IMR-90 (cell line): ENCODE results near the gene TGFBI. TPM values are rescaled to one million over a fixed set of nuclear protein-coding genes. Genes with fewer than 3 reads are reported as not detected.
"Not testable (repeated sequence)": the region's sequence is repeated elsewhere in the genome, so short reads cannot be mapped to it uniquely, and the experiment has no call there.

Source experiments
- ATAC-seq: fragments of 200-7000 bp; cut with Tn5 transposase; 2 replicates; pipeline ENCODE4 v1.9.1; 2020; ENCODE audit warnings: low read depth, mild to moderate bottlenecking, moderate library complexity
- BruUV-seq: library from RNA; stranded (reverse); fragments of 400-500 nt; replicated peaks from 2 replicates; lab custom pipeline; 2021; lab: Mats Ljungman, UMichigan
- CTCF ChIA-PET: fragments of 300-600 bp; formaldehyde crosslinking; extraction: SDS; loops from one replicate; lab custom pipeline; 2021; ENCODE audit warnings: antibody characterized with exemption; lab: Yijun Ruan, JAX
- POLR2A ChIA-PET: fragments of 300-600 bp; sonication (Branson Sonifier 250); formaldehyde crosslinking; loops from one replicate; lab custom pipeline; 2022; ENCODE audit warnings: antibody characterized with exemption; ENCODE audit not compliant: unreplicated experiment; lab: Charles Lee
- DNase-seq: peaks from one replicate; pipeline ENCODE4 v3.0.0; 2013
- H2AFZ ChIP-seq: replicated peaks from 2 replicates; pipeline ENCODE3; 2013; ENCODE audit warnings: low read length, mild to moderate bottlenecking; ENCODE audit not compliant: poor library complexity
- H2AK5ac ChIP-seq: 2 replicates; pipeline ENCODE4 v1.6.1; 2013; ENCODE audit warnings: low read depth, low read length, inconsistent platforms
- H2AK9ac ChIP-seq: replicated peaks from 2 replicates; pipeline ENCODE3; 2013; ENCODE audit warnings: mild to moderate bottlenecking, low read depth, low read length, moderate library complexity; ENCODE audit not compliant: poor library complexity
- H2BK120ac ChIP-seq: 2 replicates; pipeline ENCODE4 v1.6.1; 2013; ENCODE audit warnings: low read depth, low read length, inconsistent platforms
- H2BK15ac ChIP-seq: 3 replicates; pipeline ENCODE4 v1.6.1; 2013; ENCODE audit warnings: low read depth, low read length, inconsistent platforms
- H2BK20ac ChIP-seq: 2 replicates; pipeline ENCODE4 v1.6.1; 2013; ENCODE audit warnings: low read depth, mild to moderate bottlenecking, inconsistent platforms, low read length, moderate library complexity
- H2BK5ac ChIP-seq: 2 replicates; pipeline ENCODE4 v1.6.1; 2013; ENCODE audit warnings: mild to moderate bottlenecking, low read depth, low read length, inconsistent platforms; ENCODE audit not compliant: poor library complexity, severe bottlenecking
- H3K14ac ChIP-seq: replicated peaks from 2 replicates; pipeline ENCODE4 v1.6.1; 2013; ENCODE audit warnings: low read depth, low read length, inconsistent platforms
- H3K18ac ChIP-seq: 2 replicates; pipeline ENCODE4 v1.6.1; 2013; ENCODE audit warnings: low read depth, low read length, control low read depth
- H3K23ac ChIP-seq: 2 replicates; pipeline ENCODE4 v1.6.1; 2013; ENCODE audit warnings: low read depth, low read length, inconsistent platforms
- H3K27ac ChIP-seq: 2 replicates; pipeline ENCODE4 v1.5.1; 2013; ENCODE audit warnings: mild to moderate bottlenecking, control low read depth, low read length; ENCODE audit not compliant: insufficient read depth
- H3K27me3 ChIP-seq: 2 replicates; pipeline ENCODE4 v1.6.1; 2013; ENCODE audit warnings: low read length; ENCODE audit not compliant: control insufficient read depth, insufficient read depth
- H3K36me3 ChIP-seq: 2 replicates; pipeline ENCODE4 v1.6.1; 2013; ENCODE audit warnings: low read length, mixed read lengths; ENCODE audit not compliant: control insufficient read depth, insufficient read depth
- H3K4ac ChIP-seq: 2 replicates; pipeline ENCODE4 v1.6.1; 2013; ENCODE audit warnings: low read depth, low read length, inconsistent platforms
- H3K4me1 ChIP-seq: 2 replicates; pipeline ENCODE4 v1.6.1; 2013; ENCODE audit warnings: low read length, mixed read lengths; ENCODE audit not compliant: control insufficient read depth, insufficient read depth
- H3K4me2 ChIP-seq: 2 replicates; pipeline ENCODE4 v1.6.1; 2013; ENCODE audit warnings: low read depth, mild to moderate bottlenecking, control low read depth, low read length, moderate library complexity
- H3K4me3 ChIP-seq: 2 replicates; pipeline ENCODE4 v1.5.1; 2013; ENCODE audit warnings: low read depth, mild to moderate bottlenecking, control low read depth, low read length, moderate library complexity; ENCODE audit not compliant: insufficient read depth
- H3K56ac ChIP-seq: 2 replicates; pipeline ENCODE4 v1.6.1; 2013; ENCODE audit warnings: low read length, inconsistent platforms; ENCODE audit not compliant: insufficient read depth; ENCODE audit errors: extremely low read depth
- H3K79me1 ChIP-seq, 2 experiments: 2 replicates each; pipeline ENCODE4 v1.6.1; 2013; ENCODE audit warnings: low read length in 2 of 2, inconsistent platforms in 1 of 2, low read depth in 1 of 2
- H3K9ac ChIP-seq: 2 replicates; pipeline ENCODE4 v1.6.1; 2013; ENCODE audit warnings: low read depth, low read length, control low read depth
- H3K9me1 ChIP-seq: 2 replicates; pipeline ENCODE4 v1.6.1; 2013; ENCODE audit warnings: low read length, inconsistent platforms; ENCODE audit not compliant: insufficient read depth
- H3K9me3 ChIP-seq: 2 replicates; pipeline ENCODE4 v1.6.1; 2013; ENCODE audit warnings: low read length; ENCODE audit not compliant: control insufficient read depth, insufficient read depth
- H4K20me1 ChIP-seq: 2 replicates; pipeline ENCODE4 v1.6.1; 2013; ENCODE audit warnings: low read length, inconsistent platforms; ENCODE audit not compliant: insufficient read depth
- H4K5ac ChIP-seq: 2 replicates; pipeline ENCODE4 v1.6.1; 2013; ENCODE audit warnings: mild to moderate bottlenecking, low read depth, low read length, control low read depth
- H4K8ac ChIP-seq, 2 experiments: 2 replicates each; pipeline ENCODE4 v1.6.1; 2013; ENCODE audit warnings: low read depth in 2 of 2, low read length in 2 of 2, control low read depth in 1 of 2, inconsistent platforms in 1 of 2
- H4K91ac ChIP-seq: 2 replicates; pipeline ENCODE4 v1.6.1; 2013; ENCODE audit warnings: low read depth, low read length, inconsistent platforms; ENCODE audit not compliant: insufficient read depth
- WGBS, 2 experiments: methylation state at CpG; one replicate each; pipeline versions ENCODE4 v1.1.5 to v1.1.7; 2013; ENCODE audit warnings: missing lambda C conversion rate in 2 of 2; ENCODE audit not compliant: insufficient read length in 1 of 2; ENCODE audit errors: extremely low coverage in 2 of 2; 5-methylcytosine and 5-hydroxymethylcytosine counted together
- dilution Hi-C: fragments of 300-500 bp; cut with HindIII; formaldehyde crosslinking; loops from one replicate; pipeline ENCODE4 v1.14.3; 2018; ENCODE audit warnings: low sequenced_read_pairs; ENCODE audit not compliant: unreplicated experiment
- in situ Hi-C: fragments of 300-500 bp; cut with MboI; formaldehyde crosslinking; loops from 3 replicates; pipeline ENCODE4 v1.14.3; 2019; ENCODE audit warnings: low sequenced_read_pairs, inconsistent platforms, mixed read lengths
- intact Hi-C: fragments of 100-400 bp; cut with micrococcal nuclease; formaldehyde crosslinking; loops from 2 replicates; pipeline ENCODE4 v1.10.0; 2022
- polyA plus RNA-seq, 3 experiments: library from polyadenylated mRNA; depleted of rRNA; stranded (reverse); fragments of >200 nt; gene quantifications; 2 replicates each; pipeline ENCODE4 v1.2.3, GENCODE V29; 2012; ENCODE audit warnings: low replicate concordance in 1 of 3
- total RNA-seq: library from RNA; depleted of rRNA; stranded (reverse); fragments of >200 nt; gene quantifications from 2 replicates; pipeline ENCODE4 v1.2.3, GENCODE V29; 2012

TGFBI gene
- total and polyA plus RNA-seq, 2 of the 4 experiments (the other 2 are of a cell fraction), result 618 to 1,551 TPM

DNA sequence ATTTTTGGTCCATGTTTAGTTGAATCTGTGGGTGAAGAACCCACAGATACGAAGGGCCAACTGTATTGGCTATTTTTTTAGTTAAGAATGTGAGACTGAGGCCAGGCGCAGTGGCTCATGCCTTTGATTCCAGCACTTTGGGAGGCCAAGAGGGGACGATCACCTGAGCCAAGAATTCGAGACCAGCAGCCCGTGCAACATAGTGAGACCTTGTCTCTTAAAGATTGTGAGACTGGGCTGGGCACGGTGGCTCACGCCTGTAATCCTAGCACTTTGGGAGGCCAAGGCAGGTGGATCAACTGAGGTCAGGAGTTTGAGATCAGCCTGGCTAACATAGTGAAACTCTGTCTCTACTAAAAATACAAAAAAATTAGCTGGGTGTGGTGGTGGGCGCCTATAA lies 16.2 kb downstream of the TGFBI start:
- H3K4me1 ChIP-seq, H2AK5ac ChIP-seq, H2AK9ac ChIP-seq, H4K5ac ChIP-seq, H3K56ac ChIP-seq, DNase-seq, H3K9ac ChIP-seq, dilution Hi-C loops, H3K14ac ChIP-seq, H3K23ac ChIP-seq, H2BK120ac ChIP-seq, H3K4me2 ChIP-seq, BruUV-seq, H3K9me3 ChIP-seq, H4K8ac ChIP-seq, H2BK20ac ChIP-seq, H2AFZ ChIP-seq, H3K27me3 ChIP-seq, H3K4ac ChIP-seq, H2BK5ac ChIP-seq, ATAC-seq, H4K91ac ChIP-seq, in situ Hi-C loops, H3K18ac ChIP-seq, intact Hi-C loops, H3K4me3 ChIP-seq, H3K27ac ChIP-seq, POLR2A ChIA-PET, H2BK15ac ChIP-seq: not testable (repeated sequence)
- Histone ChIP-seq H4K20me1 (peaks cover 35% of the 10 kb centered on the region), H3K36me3 (peaks cover 88% of the 10 kb centered on the region), H3K79me1 (peaks cover 54 to 72% of the 10 kb centered on the region in 2 experiments; a peak in 3 of 4 replicates), H3K9me1 (peaks cover 37% of the 10 kb centered on the region)
- WGBS, 2 experiments, result 100% methylated on average over 4 of the region's 8 CpGs; no CpG with 5 or more reads in 1 of the 2 experiments
- CTCF ChIA-PET, result interaction anchor here (0.6 kb wide), 1 partner anchor 53 kb away, joined by 3 read pairs; no protein-coding TSS in a partner anchor
